Liver (tissue), 9 donors: ENCODE measurements around the gene KRTAP5-10. TPM values are rescaled to one million over a fixed set of nuclear protein-coding genes. Genes with fewer than 3 reads are reported as not detected.

ENCODE experiments used
- DNase-seq: peaks from one replicate; pipeline ENCODE4 v3.0.0-alpha.2; 2017; ENCODE audit warnings: low spot score
- H3K27ac ChIP-seq, 2 donors: one replicate each; pipeline ENCODE4 v1.7.0; 2013; ENCODE audit warnings: inconsistent platforms in 2 of 2, low read length in 2 of 2, control low read depth in 1 of 2, low read depth in 1 of 2, mild to moderate bottlenecking in 1 of 2
- H3K27me3 ChIP-seq, 4 donors: one replicate each; pipeline versions ENCODE4 v1.6.1 to v1.7.0; 2013; ENCODE audit warnings: low read length in 3 of 4, inconsistent platforms in 1 of 4, mild to moderate bottlenecking in 1 of 4, moderate library complexity in 1 of 4; ENCODE audit not compliant: control insufficient read depth in 4 of 4, insufficient read depth in 4 of 4
- H3K36me3 ChIP-seq, 4 donors: one replicate each; pipeline versions ENCODE4 v1.6.1 to v1.7.0; 2013; ENCODE audit warnings: low read length in 3 of 4, mild to moderate bottlenecking in 3 of 4, low read depth in 1 of 4, moderate library complexity in 1 of 4; ENCODE audit not compliant: control insufficient read depth in 4 of 4, insufficient read depth in 3 of 4
- H3K4me1 ChIP-seq, 4 donors: one replicate each; pipeline versions ENCODE4 v1.6.1 to v1.7.0; 2013; ENCODE audit warnings: low read length in 3 of 4, mild to moderate bottlenecking in 3 of 4, moderate library complexity in 1 of 4; ENCODE audit not compliant: control insufficient read depth in 4 of 4, insufficient read depth in 4 of 4
- H3K4me3 ChIP-seq, 3 donors: one replicate each; pipeline versions ENCODE4 v1.6.1 to v1.7.0; 2013; ENCODE audit warnings: low read length in 3 of 3, control low read depth in 1 of 3, low read depth in 1 of 3, mild to moderate bottlenecking in 1 of 3
- H3K9ac ChIP-seq, 2 donors: one replicate each; pipeline ENCODE4 v1.7.0; 2013; ENCODE audit warnings: low read length in 2 of 2, mild to moderate bottlenecking in 2 of 2, moderate library complexity in 2 of 2, control low read depth in 1 of 2, low read depth in 1 of 2
- H3K9me3 ChIP-seq, 4 donors: one replicate each; pipeline versions ENCODE4 v1.6.1 to v1.7.0; 2013; ENCODE audit warnings: low read length in 3 of 4; ENCODE audit not compliant: control insufficient read depth in 4 of 4
- ATF3 ChIP-seq: IDR thresholded peaks from 2 replicates; pipeline ENCODE4 v1.6.1; 2016; ENCODE audit warnings: antibody characterized with exemption
- CTCF ChIP-seq: fragments of 150-350 bp; IDR thresholded peaks from 2 replicates; pipeline ENCODE4 v1.5.1; 2017; ENCODE audit warnings: improper control_type of control experiment, low read depth, low read length; ENCODE audit not compliant: missing input control
- EGR1 ChIP-seq, 2 donors: IDR thresholded peaks; 2 replicates each; pipeline ENCODE4 v1.6.1; 2016 to 2018; ENCODE audit warnings: antibody characterized with exemption in 2 of 2, low read depth in 2 of 2
- FOXA1 ChIP-seq: IDR thresholded peaks from 2 replicates; pipeline ENCODE4 v1.6.1; 2016; ENCODE audit warnings: antibody characterized with exemption
- GABPA ChIP-seq, 2 donors: IDR thresholded peaks in 1 of 2; conservative IDR thresholded peaks in 1 of 2; 2 replicates each; pipeline ENCODE4 v1.6.1; 2016; ENCODE audit warnings: antibody characterized with exemption in 2 of 2, mild to moderate bottlenecking in 1 of 2, moderate library complexity in 1 of 2
- HNF4A ChIP-seq, 2 donors: conservative IDR thresholded peaks; 2 replicates each; pipeline ENCODE4 v1.6.1; 2016; ENCODE audit warnings: antibody characterized with exemption in 2 of 2, mild to moderate bottlenecking in 2 of 2
- HNF4G ChIP-seq: IDR thresholded peaks from 2 replicates; pipeline ENCODE4 v1.6.1; 2016; ENCODE audit warnings: antibody characterized with exemption
- MAX ChIP-seq: IDR thresholded peaks from 2 replicates; pipeline ENCODE4 v1.6.1; 2016; ENCODE audit warnings: antibody characterized with exemption
- REST ChIP-seq: IDR thresholded peaks from 2 replicates; pipeline ENCODE4 v1.6.1; 2016; ENCODE audit warnings: antibody characterized with exemption, mild to moderate bottlenecking
- RXRA ChIP-seq, 2 donors: IDR thresholded peaks; 2 replicates each; pipeline ENCODE4 v1.6.1; 2017 to 2018; ENCODE audit warnings: antibody characterized with exemption in 2 of 2, mild to moderate bottlenecking in 1 of 2
- SP1 ChIP-seq: IDR thresholded peaks from 2 replicates; pipeline ENCODE4 v1.6.1; 2018; ENCODE audit warnings: antibody characterized with exemption, mild to moderate bottlenecking
- TAF1 ChIP-seq: conservative IDR thresholded peaks from 2 replicates; pipeline ENCODE4 v1.6.1; 2016; ENCODE audit warnings: antibody characterized with exemption, mild to moderate bottlenecking
- YY1 ChIP-seq: IDR thresholded peaks from 2 replicates; pipeline ENCODE4 v1.6.1; 2016; ENCODE audit warnings: antibody characterized with exemption, mild to moderate bottlenecking
- ZBTB33 ChIP-seq: IDR thresholded peaks from 2 replicates; pipeline ENCODE4 v1.6.1; 2016; ENCODE audit warnings: antibody characterized with exemption
- WGBS: extraction: QIAGEN DNeasy Blood & Tissue Kit; methylation state at CpG from one replicate; pipeline ENCODE4 v1.1.7; 2013; 5-methylcytosine and 5-hydroxymethylcytosine counted together
- polyA plus RNA-seq, 2 donors: library from polyadenylated mRNA; stranded (reverse) in 1 of 2; unstranded in 1 of 2; fragments of 200-250 nt in 1 of 2; fragments of >200 nt in 1 of 2; fragmentation: Nextera tagmentation in 1 of 2; extraction: Ambion mirVana in 1 of 2; gene quantifications; one replicate each; pipeline versions ENCODE4 v1.2.1 to v1.2.3, GENCODE V29; 2013 to 2015
- total RNA-seq, 2 donors: library from RNA; depleted of rRNA; stranded (reverse); fragments of >200 nt; gene quantifications; one replicate each; pipeline ENCODE4 v1.2.3, GENCODE V29; 2014
- donor health status: healthy.
- donor health status: healthy.
- donor health status: healthy.
- donor health status: healthy.
- donor health status: healthy.

The KRTAP5-10 gene
- total and polyA plus RNA-seq, 4 donors, result 0.14 TPM; not detected in 3

- WGBS, result 78% methylated on average over 5 of the region's 5 CpGs
- Histone ChIP-seq H3K27ac (no peak overlapping the region), H3K27me3 (no peaks in the 10 kb centered on the region), H3K4me3 (no peak overlapping the region), H3K36me3 (no peaks in the 10 kb centered on the region), H3K9ac (no peak overlapping the region), H3K9me3 (no peaks in the 10 kb centered on the region), H3K4me1 (no peaks in the 10 kb centered on the region)
- no peak for TF ChIP-seq ATF3
- no peak for DNase-seq
These were observed 16.6 kb upstream of the KRTAP5-10 start for GRCh38 chr11:71548716-71549151.

GRCh38 chr11:71551711-71552110, 13.7 kb upstream of the KRTAP5-10 start:
- WGBS, result 95% methylated on average over 1 of the region's 1 CpG
- Histone ChIP-seq H3K9me3 (no peaks in the 10 kb centered on the region), H3K27me3 (no peaks in the 10 kb centered on the region), H3K36me3 (no peaks in the 10 kb centered on the region), H3K9ac (no peak overlapping the region), H3K4me1 (no peaks in the 10 kb centered on the region), H3K27ac (no peak overlapping the region), H3K4me3 (no peak overlapping the region)
- no peak for DNase-seq
- no peak for TF ChIP-seq HNF4A (conservative IDR thresholded peaks at IDR 0.05)
- no peak for TF ChIP-seq EGR1 (IDR thresholded peaks at IDR 0.05; ENCODE audit: low read depth in 2 of 2)
- no peak for TF ChIP-seq FOXA1
- no peak for TF ChIP-seq TAF1
- TF ChIP-seq HNF4G, result no peak
- TF ChIP-seq RXRA (IDR thresholded peaks at IDR 0.05), result no peak
- no peak for TF ChIP-seq YY1
- TF ChIP-seq MAX, result no peak
- no peak for TF ChIP-seq SP1
- no peak for TF ChIP-seq REST
- no peak for TF ChIP-seq ZBTB33
- TF ChIP-seq ATF3, result no peak
- TF ChIP-seq GABPA (IDR thresholded peaks at IDR 0.05 in 1 of 2, conservative IDR thresholded peaks at IDR 0.05 in 1 of 2), result no peak
- no peak for TF ChIP-seq CTCF
